Stimulated activated CD8-positive, alpha-beta memory T cell treated with anti-CD3 and anti-CD28 coated beads, Interleukin-12 subunit alpha, Interleukin-12 subunit beta, amount 100 ng/mL, for 4 hours (primary cell): Measurements from ENCODE around the gene CDCA3.

Experiments used
- DNase-seq: peaks from one replicate; pipeline ENCODE4 v3.0.0-alpha.2; 2020; ENCODE audit warnings: low read depth

CDCA3 gene

GRCh38 chr12:6819106-6820030 lies 31.7 kb downstream of the CDCA3 start:
- DNase-seq = no peak

GRCh38 chr12:6818645-6819044 lies 32.4 kb downstream of the CDCA3 start:
- no peak for DNase-seq

GRCh38 chr12:6818222-6818621 lies 32.9 kb downstream of the CDCA3 start:
- DNase-seq = no peak

DNA sequence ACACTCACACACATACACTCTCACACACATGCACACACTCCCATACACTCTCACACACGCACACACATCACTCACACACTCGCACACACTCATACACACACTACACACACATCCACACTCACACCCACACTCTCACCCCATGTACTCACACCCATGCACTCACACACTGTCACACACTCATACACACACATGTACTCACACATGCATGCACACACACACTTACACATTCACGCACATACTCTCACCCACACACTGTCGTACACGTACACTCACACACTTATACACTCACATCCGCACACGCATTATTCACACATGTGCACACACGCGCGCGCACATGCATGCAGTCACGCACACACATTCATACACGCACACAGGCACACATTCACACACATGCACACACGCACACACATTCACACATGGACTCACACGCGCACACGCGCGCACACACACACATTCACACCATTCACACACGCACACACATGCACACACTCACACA lies 33.4 kb downstream of the CDCA3 start:
- no peak for DNase-seq

DNA sequence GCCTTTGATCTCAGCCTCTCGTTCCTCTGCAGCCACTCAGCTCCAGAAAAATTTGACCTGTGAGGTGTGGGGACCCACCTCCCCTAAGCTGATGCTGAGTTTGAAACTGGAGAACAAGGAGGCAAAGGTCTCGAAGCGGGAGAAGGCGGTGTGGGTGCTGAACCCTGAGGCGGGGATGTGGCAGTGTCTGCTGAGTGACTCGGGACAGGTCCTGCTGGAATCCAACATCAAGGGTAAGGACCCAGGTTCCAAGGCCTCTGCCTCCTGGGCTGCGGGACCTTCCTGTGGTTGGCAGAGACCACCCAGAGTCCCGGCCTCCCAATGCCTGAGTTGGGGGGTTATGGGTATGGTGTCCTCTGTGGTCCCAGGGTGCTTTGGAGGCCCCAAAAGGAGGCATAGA lies 34.0 kb downstream of the CDCA3 start:
- no peak for DNase-seq

GRCh38 chr12:6816598-6816997 lies 34.5 kb downstream of the CDCA3 start:
- DNase-seq = no peak

DNA sequence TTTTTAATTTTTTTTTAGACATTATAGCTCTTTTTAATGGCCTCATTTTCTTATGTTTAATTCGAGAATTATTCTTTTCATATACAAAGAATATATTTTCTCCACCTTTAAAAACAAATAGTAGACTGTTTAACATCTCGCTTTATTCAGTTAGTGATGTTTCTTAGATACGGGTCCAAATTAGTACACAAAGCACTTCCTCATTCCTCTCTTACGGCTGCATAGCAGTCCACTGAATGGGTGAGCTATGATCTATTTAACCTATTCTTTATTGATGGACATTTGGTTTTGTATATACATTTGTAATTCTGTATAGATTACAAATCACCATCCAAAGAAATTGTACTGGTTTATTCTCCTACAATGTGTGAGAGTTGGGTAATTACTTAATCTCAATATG lies 37.7 kb downstream of the CDCA3 start:
- DNase-seq = no peak

- no peak for DNase-seq
Observed at GRCh38 chr12:6810758-6811157, 40.3 kb downstream of the CDCA3 start.

DNA sequence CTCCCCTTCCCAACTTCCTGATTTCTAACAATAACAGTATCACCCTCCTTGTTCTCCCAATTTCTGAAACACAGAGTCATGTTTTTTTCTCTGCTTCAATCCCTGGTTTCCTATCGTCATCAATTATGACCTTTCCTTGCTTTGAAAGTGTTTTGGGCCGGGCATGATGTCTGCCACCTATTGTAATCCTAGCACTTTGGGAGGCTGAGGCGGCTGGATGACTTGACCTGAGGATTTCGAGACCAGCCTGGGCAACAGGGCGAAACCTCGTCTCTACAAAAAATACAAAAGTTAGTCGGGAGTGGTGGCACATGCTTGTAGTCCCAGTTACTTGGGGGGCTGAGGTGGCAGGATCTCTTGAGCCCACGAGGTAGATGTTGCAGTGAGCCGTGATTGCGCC lies 42.0 kb downstream of the CDCA3 start:
- DNase-seq = no peak

DNA sequence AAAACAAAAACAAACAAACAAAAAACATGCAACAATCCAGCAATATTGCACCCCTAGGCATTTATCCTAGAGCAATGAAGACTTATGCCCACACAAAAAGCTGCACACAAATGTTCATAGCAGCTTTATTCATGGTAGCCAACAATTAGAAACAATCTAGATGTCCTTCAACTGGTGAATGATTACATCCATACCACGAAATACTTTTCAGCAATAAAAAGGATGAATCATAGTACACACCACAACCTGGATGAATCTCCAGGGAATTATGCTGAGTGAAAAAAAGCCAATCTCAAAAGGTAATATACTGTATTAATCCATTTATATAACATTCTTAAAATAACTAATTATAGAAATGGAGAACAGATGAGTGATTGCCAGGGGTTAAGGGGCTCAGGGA lies 43.9 kb downstream of the CDCA3 start:
- no peak for DNase-seq

DNA sequence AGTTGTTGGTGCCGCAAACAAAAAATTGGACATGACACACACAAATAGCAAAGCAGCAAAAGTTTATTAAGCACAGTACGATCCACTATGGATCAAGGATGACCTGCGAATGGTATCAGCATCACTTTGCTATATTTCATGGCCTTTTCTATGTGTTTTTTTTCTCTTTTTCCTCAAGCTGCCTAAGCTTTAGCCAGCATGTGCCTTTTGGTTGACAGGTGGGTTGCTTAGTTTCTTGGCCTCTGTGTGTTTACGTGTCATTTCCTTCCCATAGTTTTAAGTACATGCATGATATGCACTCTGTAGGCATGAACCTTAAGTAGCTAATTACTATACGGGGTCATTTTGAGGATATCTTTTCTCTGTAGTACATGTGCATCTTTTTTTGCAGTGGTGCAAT lies 51.9 kb downstream of the CDCA3 start:
- DNase-seq = no peak
